Bronchial epithelial cell (primary cell): ENCODE data around the gene OR2D2. TPM values are rescaled to one million over a fixed set of nuclear protein-coding genes. Genes with fewer than 3 reads are reported as not detected.

ENCODE experiments used
- DNase-seq: peaks from one replicate; pipeline ENCODE4 v3.0.0-alpha.2; 2010; ENCODE audit warnings: low read depth
- FAIRE-seq: peaks from 2 replicates; lab custom pipeline; 2011; peaks lifted over from hg19 to GRCh38; lab: Jason Lieb, UNC
- H3K27me3 ChIP-seq: 2 replicates; pipeline ENCODE4 v1.5.1; 2011; ENCODE audit warnings: low read length; ENCODE audit not compliant: control insufficient read depth, insufficient read depth
- H3K36me3 ChIP-seq: 2 replicates; pipeline ENCODE4 v1.5.1; 2011; ENCODE audit warnings: low read length; ENCODE audit not compliant: control insufficient read depth, insufficient read depth
- H3K4me3 ChIP-seq: 2 replicates; pipeline ENCODE4 v1.5.1; 2011; ENCODE audit warnings: mild to moderate bottlenecking, low read depth, low read length, control low read depth
- CTCF ChIP-seq: IDR thresholded peaks from 2 replicates; pipeline ENCODE4 v1.5.1; 2011; ENCODE audit warnings: mild to moderate bottlenecking, moderate library complexity, low read length, control low read depth, inconsistent platforms; ENCODE audit not compliant: insufficient read depth, severe bottlenecking
- total RNA-seq: library from RNA; depleted of rRNA; stranded (reverse); fragments of >200 nt; gene quantifications from 2 replicates; pipeline ENCODE4 v1.2.1, GENCODE V29; 2014

The OR2D2 gene
- 0.26 TPM in 1 of 2 replicates, not detected in the other for total RNA-seq

DNA sequence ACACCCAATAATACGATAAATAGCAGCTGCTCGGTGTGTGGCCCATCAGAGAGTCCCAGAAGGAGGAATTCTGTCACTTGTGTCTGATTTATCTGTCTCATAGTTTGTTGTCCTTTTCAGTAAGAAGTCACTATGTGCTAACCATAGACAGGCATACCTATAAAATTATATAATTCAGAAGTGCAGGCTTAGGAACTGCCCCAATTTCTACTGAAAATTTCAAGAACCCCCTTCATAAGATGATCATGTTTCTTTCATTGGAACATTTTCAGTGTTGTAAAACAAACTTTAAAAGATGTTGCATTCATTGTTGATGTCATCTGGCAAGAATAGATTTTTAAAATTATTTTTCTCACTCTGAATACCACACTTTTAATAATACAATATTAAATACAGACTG lies at the start of gene OR2D2:
OR2D2 (minus strand) TSS at position 101 of the 400 bp plus-strand sequence; CDS start at position 101, 0 bp downstream.
- no peaks in the 10 kb centered on the region for H3K27me3 ChIP-seq
- no peak for DNase-seq
- no peak for FAIRE-seq
- no peak for TF ChIP-seq CTCF
- no peak within 1 kb of the TSS for H3K4me3 ChIP-seq
- H3K36me3 ChIP-seq: no peaks in the 10 kb centered on the region

- no peaks in the 10 kb centered on the region for H3K36me3 ChIP-seq
- no peak for TF ChIP-seq CTCF
- H3K27me3 ChIP-seq: no peaks in the 10 kb centered on the region
- no peak for DNase-seq
- no peak overlapping the region for H3K4me3 ChIP-seq
- FAIRE-seq: no peak
Observed at GRCh38 chr11:6941970-6942369, 49.7 kb upstream of the OR2D2 start.

DNA sequence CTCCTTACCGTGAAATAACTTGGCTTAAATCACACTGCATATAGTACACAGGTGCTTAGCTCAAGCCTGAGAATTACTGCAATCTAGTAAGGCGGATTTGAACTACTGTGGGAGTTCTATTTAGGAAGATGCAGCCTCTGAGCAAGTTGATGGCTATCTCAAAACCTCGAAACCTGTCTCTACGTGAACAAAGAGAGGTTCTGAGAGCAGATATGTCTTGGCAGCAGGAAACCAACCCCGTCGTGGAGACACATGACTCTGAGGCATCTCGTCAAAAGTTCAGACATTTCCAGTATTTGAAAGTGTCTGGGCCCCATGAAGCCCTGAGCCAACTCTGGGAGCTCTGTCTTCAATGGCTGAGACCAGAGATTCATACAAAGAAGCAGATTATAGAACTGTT lies 39.8 kb upstream of the OR2D2 start:
- FAIRE-seq (no peak), DNase-seq (no peak)
- TF ChIP-seq CTCF: no peak

DNA sequence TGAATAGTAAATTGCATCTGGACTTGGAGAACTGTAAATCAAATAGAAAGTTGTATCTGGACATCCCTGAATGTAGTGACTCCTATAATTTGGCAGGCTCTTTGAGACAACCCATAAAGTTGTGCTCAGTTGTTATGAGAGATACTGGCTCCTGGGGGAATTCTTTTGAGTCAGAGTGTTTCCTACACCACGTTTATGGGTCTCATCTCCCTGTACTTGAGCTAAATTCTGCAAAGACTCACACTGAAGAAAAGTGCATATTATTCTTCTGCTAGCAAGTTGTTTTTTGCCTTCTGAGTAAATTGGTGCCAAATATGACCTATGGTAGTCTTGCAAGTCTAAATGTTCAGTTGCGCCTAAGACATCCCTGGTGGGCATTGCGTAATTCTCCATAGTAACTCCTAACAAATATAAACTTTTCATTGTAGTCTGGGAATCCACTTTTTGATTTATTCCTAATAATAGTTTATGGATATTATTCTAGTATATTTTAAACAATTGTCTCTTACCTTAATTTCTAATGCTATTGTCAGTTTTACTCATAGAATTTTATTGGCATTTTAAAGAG lies 38.9 kb upstream of the OR2D2 start:
- no peaks in the 10 kb centered on the region for H3K36me3 ChIP-seq
- DNase-seq: no peak

More for the DNA sequence above, 39.8 kb upstream of the OR2D2 start:
- H3K4me3 ChIP-seq: no peak overlapping the region
- H3K36me3 ChIP-seq: no peaks in the 10 kb centered on the region
- no peaks in the 10 kb centered on the region for H3K27me3 ChIP-seq

GRCh38 chr11:6928916-6929315 lies 36.6 kb upstream of the OR2D2 start:
- DNase-seq (no peak), FAIRE-seq (no peak)
- TF ChIP-seq CTCF: no peak
- Histone ChIP-seq H3K27me3 (no peaks in the 10 kb centered on the region), H3K4me3 (no peak overlapping the region), H3K36me3 (no peaks in the 10 kb centered on the region)

More for the DNA sequence above, 38.9 kb upstream of the OR2D2 start:
- Histone ChIP-seq H3K27me3 (no peaks in the 10 kb centered on the region), H3K4me3 (no peak overlapping the region)
- no peak for FAIRE-seq
- TF ChIP-seq CTCF: no peak

DNA sequence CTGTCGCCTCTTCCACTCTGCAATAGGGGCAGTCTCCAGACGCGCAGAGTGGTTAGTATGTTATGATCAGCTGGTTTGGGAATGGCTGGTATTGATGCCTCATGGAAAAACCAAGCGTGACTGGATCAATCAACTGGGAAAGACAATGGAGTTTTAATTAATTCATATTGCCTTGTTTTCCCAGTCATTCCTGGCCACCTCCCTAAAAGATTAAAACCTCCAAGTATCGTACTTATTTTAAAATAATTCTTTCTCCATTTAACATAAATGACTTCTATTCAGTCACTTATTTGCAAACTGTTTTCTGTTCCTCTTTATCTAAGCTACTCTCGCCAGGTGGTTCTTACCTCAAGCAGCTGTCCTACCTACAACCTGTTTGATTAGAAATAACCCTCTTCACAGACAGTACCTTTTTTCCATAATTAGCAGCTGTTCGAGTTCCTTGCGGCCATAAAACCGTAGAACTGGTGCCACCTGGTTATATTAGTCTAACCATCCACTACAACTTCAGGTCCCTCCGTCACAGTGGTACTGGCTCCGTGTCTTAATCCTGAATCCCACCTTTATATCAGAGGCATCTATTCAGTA lies 34.8 kb upstream of the OR2D2 start:
- H3K36me3 ChIP-seq: no peaks in the 10 kb centered on the region
- H3K27me3 ChIP-seq: no peaks in the 10 kb centered on the region
- peak overlapping the region; percentile 52 for H3K4me3 ChIP-seq
- no peak for TF ChIP-seq CTCF
- no peak for FAIRE-seq
- no peak for DNase-seq
